HG02759 (cell line): ENCODE results near the gene DDIT3.

Source experiments
- ATAC-seq: cut with Tn5 transposase; IDR thresholded peaks from one replicate; pipeline ENCODE4 v1.9.1; 2021; ENCODE audit warnings: mild to moderate bottlenecking, moderate library complexity; ENCODE audit not compliant: unreplicated experiment

Gene DDIT3

DNA sequence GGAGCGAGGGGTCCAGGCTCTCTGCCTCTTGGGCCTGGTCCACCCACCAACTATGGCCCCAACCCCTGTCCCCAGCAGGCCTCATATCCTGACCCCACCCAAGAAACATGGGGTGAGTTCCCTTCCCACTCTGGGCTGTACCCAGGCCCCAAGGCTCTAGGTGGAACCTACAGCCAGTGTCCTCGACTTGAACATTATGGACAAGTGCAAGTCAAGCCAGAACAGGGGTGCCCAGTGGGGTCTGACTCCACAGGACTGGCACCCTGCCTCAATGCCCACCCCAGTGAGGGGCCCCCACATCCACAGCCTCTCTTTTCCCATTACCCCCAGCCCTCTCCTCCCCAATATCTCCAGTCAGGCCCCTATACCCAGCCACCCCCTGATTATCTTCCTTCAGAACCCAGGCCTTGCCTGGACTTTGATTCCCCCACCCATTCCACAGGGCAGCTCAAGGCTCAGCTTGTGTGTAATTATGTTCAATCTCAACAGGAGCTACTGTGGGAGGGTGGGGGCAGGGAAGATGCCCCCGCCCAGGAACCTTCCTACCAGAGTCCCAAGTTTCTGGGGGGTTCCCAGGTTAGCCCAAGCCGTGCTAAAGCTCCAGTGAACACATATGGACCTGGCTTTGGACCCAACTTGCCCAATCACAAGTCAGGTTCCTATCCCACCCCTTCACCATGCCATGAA lies 49.2 kb downstream of the DDIT3 start:
- ATAC-seq = no peak

DNA sequence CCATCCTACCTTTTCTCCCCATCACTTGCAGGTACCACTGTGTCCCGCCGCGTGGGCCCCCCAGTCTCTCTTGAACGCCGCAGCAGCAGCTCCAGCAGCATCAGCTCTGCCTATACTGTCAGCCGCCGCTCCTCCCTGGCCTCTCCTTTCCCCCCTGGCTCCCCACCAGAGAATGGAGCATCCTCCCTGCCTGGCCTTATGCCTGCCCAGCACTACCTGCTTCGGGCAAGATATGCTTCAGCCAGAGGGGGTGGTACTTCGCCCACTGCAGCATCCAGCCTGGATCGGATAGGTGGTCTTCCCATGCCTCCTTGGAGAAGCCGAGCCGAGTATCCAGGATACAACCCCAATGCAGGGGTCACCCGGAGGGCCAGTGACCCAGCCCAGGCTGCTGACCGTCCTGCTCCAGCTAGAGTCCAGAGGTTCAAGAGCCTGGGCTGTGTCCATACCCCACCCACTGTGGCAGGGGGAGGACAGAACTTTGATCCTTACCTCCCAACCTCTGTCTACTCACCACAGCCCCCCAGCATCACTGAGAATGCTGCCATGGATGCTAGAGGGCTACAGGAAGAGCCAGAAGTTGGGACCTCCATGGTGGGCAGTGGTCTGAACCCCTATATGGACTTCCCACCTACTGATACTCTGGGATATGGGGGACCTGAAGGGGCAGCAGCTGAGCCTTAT lies 49.9 kb downstream of the DDIT3 start:
- no peak for ATAC-seq

DNA sequence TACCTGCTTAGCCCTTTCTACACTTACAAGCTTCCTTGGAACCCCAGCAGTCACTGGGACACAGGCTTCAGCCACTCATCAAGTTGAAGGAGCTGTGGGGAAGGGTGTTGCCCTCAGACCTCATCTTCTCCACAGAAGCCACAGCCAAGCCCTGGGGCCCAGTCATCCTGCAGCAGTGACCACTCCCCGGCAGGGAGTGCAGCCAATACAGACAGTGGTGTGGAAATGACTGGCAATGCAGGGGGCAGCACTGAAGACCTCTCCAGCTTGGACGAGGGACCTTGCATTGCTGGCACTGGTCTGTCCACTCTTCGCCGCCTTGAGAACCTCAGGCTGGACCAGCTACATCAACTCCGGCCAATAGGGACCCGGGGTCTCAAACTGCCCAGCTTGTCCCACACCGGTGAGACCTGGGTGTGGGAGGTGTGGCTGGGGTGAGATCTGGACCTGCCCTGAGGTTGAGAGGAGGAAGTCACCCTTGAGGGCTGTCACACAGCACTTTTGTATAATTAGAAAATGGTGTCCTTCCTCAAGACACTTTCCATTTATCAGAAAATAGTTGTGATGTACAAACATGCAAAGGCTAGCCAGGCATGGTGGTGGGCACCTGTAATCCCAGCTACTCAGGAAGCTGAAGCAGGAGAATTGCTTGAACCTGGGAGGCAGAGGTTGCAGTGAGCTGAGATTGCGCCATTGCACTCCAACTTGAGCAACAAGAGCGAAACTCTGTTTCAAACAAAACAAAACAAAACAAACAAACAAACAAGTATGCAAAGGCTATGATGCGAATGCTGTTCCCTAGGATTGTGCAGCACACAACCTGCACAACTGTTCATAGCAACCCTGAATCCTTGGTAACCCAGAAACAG lies 50.8 kb downstream of the DDIT3 start:
- ATAC-seq = no peak

DNA sequence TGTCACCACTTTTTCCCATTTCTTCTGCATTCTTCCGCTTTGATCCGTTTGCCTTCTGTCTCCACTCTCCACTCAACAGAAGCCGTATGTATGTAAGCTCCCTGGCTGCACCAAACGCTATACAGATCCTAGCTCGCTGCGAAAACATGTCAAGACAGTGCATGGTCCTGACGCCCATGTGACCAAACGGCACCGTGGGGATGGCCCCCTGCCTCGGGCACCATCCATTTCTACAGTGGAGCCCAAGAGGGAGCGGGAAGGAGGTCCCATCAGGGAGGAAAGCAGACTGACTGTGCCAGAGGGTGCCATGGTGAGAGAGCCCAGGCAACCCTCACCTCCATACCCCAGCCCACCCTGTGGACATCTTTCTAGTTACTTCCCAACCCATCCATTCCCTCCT lies 52.4 kb downstream of the DDIT3 start:
- no peak for ATAC-seq

DNA sequence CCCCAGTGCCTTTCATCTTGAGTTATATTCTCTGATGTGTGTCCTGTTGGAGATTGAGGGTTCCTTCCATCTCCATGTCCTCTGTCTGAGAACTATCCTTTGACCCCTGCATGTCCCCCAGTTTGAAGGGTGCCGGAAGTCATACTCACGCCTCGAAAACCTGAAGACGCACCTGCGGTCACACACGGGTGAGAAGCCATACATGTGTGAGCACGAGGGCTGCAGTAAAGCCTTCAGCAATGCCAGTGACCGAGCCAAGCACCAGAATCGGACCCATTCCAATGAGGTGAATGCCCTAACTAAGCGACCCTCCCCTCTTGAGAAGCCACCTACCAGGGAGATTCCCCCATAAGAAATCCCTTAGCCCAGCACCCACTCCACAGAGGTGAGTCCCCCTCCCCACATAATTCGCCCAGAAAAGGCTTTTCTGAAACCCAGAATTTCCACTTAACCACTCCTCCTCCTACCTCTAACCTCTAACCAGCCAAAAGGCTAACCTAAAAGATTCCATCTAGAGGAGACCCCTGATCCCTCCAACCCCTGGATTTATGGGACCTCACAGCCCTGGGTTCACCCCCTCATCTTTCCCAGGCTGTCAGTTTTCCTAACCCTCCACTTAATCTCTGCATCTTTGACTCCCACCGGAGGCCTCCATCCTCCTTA lies 53.0 kb downstream of the DDIT3 start:
- ATAC-seq = no peak
